GM19025 (cell line): ENCODE data around the gene LILRB5.
"Not testable (repeated sequence)": the region's sequence is repeated elsewhere in the genome, so short reads cannot be mapped to it uniquely, and the experiment has no call there.

ENCODE experiments used
- ATAC-seq: cut with Tn5 transposase; IDR thresholded peaks from one replicate; pipeline ENCODE4 v1.9.1; 2021; ENCODE audit warnings: mild to moderate bottlenecking, low read depth, moderate library complexity; ENCODE audit not compliant: unreplicated experiment

Gene LILRB5

DNA sequence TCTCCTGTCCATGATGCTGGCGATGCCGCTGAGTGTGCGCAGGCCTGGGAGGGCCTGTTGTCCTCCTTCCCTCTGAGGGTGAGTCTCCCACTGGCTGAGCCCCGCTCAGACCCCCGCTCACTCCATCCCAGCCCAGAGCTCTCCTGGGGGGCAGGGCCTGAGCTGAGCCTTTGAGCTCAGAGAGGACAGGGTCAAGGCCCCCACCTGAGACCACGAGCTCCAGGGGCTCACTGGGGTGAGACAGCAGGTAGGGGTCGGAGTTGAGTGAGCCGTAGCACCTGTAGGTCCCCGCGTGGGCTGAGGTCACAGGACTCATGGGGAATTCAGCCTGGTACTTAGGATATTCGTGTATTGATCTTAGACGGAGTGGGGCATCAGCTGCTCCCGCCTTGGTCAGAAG, 21.0 kb upstream of the LILRB5 start:
- ATAC-seq: not testable (repeated sequence)

DNA sequence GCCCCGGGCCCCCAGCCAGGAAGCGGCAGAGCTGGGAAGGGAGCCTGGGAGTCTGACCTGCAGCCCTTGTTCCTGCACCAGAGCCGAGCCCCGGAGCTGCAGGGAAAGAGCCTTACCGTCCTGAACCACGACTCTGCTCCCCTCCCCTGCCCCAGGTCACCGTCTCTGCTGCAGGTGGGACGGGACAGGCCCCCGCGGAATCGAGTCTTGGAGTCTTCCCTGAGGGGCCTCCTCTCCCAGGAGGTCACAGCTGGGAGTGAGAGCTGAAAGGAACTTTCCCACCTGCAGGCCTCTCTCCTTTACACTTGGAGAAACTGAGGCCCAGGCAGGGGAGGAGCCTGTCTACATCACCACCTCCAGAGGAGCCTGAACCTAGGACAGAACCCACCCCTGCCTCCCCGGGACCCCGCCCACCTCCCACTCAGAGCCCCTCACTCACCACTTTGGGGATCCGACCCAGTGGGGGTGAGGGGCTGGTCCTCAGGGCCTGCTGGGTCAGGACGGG, 20.1 kb upstream of the LILRB5 start:
- ATAC-seq: not testable (repeated sequence)

DNA sequence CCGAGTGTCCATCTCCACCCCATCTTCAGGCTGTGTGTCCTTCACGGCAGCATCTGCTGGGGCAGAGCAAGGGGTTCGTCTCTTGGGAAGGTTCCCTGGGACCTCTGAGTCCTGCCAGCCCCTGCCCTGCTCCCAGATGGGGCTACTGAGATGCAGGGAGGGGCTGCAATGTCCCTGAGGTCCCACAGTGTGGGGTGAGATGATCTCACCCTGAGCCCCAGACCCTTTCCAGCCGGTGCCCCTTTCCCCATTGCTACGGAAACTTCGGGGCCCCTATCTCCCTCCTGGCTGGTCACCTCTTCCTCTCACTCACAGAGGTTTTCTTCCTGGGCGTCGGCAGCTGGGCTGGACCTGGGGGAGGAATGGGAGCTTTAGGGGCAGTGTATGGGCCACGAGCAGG, 18.9 kb upstream of the LILRB5 start:
- no peak for ATAC-seq

DNA sequence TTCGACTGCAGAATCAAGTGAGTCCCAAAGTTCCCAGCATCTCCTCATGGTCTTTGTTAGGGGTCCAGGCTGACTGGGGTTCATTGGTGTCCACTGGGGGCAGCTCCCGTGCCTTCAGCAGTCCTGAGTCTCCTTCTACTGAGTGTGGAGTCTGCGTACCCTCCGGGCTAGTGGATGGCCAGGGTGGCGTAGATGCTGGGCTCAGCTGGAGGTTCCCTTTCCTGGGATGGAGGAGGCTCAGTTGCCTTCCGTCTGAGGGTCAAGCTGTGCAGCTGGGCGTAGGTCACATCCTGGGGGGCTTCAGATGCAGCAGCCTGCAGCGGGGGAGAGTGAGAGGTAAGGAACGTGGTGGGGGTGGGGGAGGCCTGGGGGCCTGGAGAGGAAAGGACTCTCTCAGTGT, 17.4 kb upstream of the LILRB5 start:
- ATAC-seq: not testable (repeated sequence)

DNA sequence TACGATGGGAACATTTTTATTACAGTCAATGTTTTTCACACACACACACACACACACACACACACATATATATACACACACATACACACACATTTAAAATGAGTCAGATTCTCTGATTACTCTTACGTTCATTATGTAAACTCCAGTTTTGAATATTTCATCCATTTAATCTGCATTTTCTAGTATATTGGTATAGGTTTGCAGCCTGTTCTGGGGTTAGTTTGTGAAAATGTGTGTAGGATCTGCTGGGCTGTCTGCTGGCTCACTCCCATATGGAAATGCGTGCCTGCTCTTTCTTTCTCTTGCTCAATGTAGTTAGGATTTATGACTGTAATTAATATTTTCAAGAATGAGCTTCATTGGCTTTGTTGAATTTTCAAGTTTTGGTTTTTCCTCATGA, 16.7 kb upstream of the LILRB5 start:
- no peak for ATAC-seq

DNA sequence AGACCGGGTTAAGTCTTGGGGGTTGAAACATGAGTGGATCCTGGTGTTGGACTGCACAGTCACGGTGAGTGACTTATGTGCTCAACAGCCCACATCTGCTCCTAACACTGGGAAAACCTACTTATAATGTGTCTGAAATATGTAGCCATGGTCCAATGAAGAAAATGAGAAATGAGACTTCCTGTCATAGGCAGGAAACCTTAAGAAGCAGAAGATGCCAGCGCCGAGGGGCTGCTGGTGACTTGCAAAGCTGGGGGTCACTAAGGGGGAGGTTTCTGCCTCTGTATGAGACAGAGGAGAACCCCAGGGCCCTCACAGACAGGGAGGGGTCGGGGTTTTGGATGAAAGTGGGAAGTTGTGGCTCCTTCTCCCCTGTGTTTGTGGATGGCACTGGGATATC, 15.1 kb upstream of the LILRB5 start:
- not testable (repeated sequence) for ATAC-seq

DNA sequence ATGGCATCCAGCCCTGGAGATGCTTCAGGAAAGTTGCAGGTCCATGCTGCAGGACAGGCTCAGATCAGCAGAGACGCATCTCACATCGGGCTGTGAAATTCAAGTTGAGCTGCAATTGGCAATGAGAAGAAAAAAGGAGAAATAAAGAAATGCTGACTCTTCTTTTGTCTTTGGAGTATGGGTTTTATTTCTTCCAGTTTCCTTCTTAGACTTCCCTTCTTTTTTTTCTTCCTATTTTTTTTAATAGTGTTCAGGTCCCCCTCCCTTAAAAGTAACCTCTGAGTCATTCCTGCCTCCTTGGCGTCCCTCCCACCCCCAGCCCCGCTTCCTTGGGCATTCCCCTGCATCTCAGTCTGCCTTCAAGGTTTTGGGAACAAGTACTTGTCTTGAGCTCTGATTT, 14.5 kb upstream of the LILRB5 start:
- ATAC-seq: not testable (repeated sequence)

DNA sequence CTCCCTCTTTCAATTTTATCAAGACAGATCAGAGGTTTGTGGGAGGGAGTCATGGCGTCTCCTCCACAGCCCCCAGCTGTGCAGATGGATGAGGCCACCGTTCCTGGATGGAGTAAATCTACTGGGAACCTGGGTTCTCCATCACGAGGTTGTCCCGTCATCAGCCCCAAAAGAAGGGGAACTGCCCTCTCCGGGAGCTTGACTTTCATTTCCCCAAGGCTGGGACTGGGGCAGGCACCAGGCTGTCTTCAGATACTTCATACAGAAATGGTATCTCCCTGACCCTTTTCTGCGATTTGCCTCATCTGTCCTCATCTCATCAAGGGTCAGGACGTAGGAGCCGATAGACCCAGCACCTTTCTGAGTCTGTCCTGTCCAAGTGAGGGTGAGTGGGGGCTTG, 14.0 kb upstream of the LILRB5 start:
- ATAC-seq: no peak

DNA sequence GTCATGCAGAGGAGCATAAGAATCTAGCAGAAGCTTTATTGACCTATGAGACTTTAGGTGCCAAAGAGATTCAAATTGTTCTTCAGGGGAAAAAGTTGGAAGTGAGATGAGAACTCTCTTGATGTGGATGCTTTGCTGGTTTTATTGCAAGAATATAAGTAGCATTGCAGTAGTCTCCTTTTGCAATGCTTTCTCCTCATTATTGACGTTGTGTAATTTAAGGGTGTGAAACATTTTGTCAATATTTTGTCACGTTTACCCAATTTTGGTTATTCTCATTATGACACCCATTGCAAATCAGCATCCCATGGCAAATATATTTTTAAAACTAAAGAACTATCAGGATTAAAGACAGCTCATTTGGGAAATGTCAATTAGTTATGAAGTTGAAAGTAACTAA, 11.9 kb upstream of the LILRB5 start:
- ATAC-seq: no peak

DNA sequence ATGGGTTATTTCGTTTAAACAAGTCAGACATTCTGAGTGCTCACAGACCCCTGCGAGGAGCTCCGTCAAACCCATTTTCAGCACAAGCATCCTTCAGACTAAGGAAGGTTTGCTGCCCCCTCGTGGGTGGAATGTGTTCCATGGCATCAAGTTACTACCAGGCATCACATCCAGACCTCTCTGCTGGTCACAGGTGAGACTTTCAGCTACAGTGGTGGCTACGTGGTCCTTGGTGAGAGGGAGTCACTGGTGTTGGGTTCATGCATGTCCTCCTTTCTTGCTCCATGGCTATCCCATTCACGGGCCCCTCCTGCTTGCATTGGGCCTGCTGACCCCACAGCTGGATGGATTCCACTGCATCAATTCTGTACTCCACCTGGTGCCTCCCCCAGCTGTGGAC, 9.1 kb upstream of the LILRB5 start:
- ATAC-seq: no peak

DNA sequence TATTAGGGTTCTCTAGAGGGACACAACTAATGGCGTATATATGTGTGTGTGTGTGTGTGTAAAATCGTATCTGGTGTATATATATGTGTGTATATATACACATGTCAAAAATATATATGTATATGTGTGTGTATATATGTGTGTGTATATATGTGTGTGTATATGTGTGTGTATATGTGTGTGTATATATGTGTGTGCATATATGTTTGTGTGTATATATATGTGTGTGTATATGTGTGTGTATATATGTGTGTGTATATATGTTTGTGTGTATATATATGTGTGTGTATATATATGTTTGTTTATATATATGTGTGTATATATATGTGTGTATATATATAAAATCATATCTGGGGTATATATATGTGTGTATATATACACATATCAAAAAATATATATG, 5.4 kb upstream of the LILRB5 start:
- ATAC-seq: no peak

DNA sequence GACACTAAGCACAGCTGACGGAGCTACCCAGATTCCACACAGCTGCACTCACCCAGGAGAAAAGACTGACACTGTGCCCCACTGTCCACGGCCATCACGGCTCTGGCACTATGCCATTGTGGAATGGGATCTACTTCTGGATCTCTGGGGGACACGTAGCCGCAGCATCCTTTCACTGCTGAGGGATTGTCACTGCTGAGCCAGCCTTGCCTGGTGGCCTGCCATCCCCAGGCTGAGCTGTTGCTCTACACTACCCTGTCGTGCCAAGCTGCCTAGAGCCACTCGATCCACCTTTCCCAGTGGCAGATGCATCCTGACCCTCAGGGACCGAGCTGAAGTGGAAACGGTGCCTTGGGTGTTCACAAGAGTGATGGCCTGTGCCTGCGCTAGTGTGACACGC, 5.0 kb upstream of the LILRB5 start:
- ATAC-seq: no peak

DNA sequence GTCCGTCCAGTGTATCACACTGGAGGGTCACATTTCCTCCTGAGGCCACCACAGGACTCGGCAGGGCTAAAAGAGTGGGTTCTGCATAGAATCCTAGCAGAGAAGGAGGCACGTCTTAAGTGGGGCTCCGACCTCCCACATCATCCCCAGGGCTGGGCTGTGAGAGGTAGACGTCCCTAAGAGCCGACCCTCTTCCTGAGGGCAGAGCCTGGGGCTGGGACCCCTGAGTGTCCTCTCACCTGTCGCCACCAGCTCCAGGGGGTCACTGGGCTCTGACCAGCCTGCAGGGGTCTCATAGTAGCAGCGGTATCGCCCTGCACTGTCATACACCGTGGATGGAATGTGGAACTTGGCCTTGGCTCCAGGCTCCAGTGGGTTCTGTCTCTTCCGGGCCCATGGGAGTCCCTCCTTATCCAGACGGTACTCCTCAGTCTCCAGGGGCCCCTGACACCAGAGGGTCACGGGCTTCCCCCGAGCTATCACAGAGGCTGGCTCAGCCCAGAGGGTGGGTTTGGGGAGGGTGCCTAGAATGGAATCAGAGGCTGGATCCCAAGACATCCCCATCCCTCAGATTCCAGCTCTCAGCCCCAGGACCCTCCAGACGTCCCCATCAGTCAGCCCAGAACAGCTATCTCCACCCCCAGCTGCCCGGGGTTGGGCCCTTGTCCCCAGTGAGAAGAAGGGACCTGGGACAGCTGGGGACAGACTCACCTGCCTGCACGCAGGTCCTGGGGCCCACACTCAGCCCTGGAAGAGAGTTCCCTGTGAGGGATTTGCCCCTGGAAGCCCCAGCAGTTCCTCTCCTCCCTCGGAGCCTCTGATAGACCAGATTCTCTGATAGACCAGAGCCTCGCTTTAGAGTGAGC, 590 bp downstream of the LILRB5 start:
- ATAC-seq: no peak

DNA sequence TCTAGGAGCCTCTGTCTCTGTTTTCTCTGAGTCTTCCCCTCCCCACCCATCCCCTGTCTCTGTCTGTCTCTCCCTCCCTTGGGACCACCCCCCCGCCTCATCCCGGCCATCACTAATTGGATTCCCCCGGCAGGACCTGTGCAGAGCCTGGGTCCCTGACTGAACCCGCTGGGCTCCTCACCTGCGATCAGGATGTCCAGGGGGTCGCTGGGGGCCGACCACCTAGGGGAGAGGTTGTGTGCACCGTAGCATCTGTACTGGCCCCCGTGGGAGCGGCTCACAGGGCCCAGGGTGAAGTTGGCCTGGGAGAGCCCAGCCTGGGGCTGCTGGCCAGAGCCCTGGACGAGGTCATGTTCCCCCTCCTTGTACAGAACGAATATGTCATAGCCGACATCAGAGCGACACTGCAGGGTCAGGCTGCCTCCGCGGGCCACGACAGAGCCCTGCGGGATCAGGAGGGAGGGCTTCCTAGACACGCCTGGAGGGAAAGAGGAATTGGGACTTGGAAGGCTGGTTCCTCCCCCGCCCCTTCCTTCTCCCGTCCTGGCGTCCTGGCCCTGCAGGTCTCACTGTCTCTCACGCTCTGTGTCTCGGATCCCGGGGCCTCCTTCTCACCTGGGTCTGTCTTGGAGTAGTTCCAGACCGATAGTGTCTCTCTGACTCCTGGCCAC, 1.8 kb downstream of the LILRB5 start:
- no peak for ATAC-seq

DNA sequence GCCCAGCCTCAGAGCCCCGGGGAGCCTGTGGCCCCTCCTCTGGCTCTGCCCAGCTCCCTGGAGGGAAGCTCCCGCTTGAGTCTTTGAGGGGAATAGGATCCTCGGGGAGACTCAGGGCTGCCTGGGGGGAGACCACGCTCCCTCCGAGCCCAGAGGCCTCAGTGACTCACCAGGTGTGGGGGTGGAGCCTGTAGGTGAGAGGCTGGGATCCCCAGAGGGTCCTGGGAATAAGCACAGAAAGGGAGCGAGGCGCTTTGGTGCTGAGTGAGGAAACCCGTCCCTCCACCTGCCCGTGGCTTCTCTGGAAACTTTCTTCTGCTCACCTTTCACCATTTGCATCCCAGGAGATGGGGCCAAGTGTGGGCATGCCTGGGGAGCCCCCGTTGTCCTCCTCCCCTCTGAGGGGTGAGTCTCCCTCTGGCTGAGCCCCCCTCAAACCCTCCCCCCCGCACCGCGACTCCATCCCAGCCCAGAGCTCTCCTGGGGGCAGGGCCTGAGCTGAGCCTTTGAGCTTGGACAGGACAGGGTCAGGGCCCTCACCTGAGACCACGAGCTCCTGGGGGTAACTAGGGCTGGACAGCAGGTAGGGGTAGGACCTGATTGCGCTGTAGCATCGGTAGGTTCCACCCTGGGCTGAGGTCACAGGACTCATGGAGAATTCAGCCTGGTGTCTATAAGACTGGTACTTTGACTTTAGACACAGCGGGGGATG, 2.7 kb downstream of the LILRB5 start:
- ATAC-seq: no peak

DNA sequence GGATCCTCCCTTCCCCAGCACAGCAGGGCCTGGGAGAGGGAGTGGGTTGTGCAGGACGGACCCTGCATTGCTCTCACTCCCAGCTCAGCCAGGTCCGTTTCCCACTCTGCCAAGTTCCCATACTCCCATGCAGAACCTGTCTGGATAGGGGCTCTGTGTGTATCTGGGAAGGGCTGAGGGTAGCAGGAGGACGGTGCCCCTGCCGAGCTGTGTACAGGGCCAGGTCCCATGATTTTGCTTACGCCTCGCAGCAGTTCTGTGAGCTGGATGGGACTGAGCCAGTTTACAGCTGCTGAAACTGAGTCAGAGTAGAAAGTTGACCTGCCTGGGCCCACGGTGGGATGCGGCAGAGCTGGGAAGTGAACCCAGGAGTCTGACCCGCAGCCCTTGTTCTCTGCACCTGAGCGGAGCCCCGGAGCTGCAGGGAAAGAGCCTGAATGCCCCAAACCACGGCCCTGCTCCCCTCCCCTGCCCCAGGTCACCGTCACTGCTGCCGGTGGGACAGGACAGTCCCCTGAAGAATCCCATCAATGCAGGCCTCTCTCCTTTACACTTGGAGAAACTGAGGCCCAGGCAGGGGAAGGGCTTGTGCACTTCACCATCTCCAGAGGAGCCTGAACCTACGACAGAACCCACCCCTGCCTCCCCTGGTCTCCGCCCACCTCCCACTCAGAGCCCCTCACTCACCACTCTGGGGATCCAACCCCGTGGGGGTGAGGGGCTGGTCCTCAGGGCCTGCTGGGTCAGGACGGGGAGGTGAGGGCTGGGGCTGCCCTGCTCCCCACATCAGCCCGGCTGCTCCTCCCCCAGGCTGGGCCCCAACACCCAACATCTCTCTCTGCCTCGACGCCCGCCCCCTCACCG, 3.5 kb downstream of the LILRB5 start:
- ATAC-seq: no peak

DNA sequence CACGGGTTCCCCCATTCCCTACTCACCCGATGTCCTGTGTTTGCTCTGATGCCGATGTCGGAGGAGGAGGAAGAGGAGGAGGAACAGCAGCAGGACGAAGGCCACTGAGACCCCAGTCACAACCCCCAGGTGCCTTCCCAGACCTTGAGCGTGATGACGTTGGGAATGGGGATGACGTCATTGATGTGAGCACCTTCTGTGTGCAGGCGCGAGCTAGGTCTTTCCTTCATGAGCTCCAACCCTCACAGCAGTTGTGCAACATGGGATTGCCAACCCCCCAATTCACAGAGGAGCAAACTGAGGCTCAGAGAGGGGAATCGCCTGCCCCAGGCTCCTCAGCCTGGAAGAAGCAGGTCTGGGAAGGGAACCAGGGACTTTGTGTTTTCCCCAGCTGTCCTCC, 4.2 kb downstream of the LILRB5 start:
- no peak for ATAC-seq

DNA sequence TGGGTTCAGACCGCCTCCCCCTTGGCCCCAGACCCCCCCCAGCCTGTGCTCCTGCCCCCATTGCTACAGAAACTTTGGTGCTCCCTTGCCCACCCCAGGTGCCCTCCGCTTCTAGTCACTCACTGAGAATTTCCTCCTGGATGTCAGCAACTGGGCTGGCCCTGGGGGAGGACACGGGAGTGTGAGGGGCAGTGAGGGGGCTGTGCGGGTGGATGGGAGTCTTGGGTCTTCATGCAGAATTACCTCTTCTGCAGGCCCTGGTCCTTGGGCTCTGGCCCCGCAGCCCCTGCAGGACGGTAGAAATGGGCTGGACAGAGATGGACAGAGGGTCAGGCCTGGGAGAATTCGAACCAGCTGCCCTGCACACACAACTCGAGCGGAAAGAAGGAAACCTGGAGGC, 4.8 kb downstream of the LILRB5 start:
- ATAC-seq: no peak

DNA sequence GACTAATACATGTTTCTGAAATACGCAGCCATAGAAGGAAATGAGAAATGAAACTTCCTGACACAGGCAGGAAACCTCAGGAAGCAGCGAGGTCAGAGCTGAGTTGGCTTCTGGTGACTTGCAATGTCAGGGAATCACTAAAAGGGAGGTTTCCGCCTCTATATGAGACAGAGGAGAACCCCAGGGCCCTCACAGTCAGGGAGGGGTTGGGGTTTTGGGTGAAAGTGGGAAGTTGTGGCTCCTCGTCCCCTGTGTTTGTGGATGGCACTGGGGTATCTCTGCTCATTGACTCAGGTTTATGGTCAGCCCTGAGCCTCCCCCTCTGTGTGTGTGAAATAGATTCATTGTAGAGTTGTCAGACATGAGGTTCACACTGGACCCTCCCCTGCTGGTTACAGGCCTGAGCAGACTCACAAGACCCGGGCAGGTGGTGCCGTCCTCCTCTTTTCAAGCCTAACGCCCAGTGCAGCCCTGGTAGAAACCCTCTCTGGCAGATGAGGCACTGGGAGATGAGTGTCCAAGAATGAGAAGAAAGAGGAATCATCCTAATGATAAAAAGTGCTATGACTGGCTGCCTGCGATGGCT, 9.0 kb downstream of the LILRB5 start:
- no peak for ATAC-seq
